ENCODE data around the gene MPG. TPM values are rescaled to one million over a fixed set of nuclear protein-coding genes. Genes with fewer than 3 reads are reported as not detected.

Gene MPG
- total and polyA plus RNA-seq, 2 donors from 2014 or later = 40.8 to 54.3 TPM

GRCh38 chr16:89391-90302 is 11.6 kb downstream of the MPG start:
- H3K9me3 ChIP-seq (ENCODE audit: control insufficient read depth in 2 of 3, insufficient read depth in 1 of 3, low read length in 3 of 3) = no peaks in the 10 kb centered on the region
- no peak for FAIRE-seq
- H3K36me3 ChIP-seq (ENCODE audit: control insufficient read depth in 2 of 3, insufficient read depth in 3 of 3, low read length in 3 of 3) = peaks cover 0 to 23% (median 6%) of the 10 kb centered on the region in 3 donors
- intact Hi-C loops (cut with DNase I) = no loop called here
- no peak for TF ChIP-seq CTCF (IDR thresholded peaks at IDR 0.05; ENCODE audit: borderline replicate concordance, extremely low read depth, insufficient read depth)
- H3K4me1 ChIP-seq (ENCODE audit: control insufficient read depth in 2 of 3, insufficient read depth in 2 of 3, low read depth in 1 of 3, low read length in 3 of 3) = peaks cover 0 to 9% (median 0%) of the 10 kb centered on the region in 3 donors
- no peak overlapping the region for H3K27ac ChIP-seq (ENCODE audit: low read depth in 2 of 2, low read length in 2 of 2)
- H3K27me3 ChIP-seq (ENCODE audit: control insufficient read depth, insufficient read depth, low read length) = no peaks in the 10 kb centered on the region
- peak in 1 of 5 donors; percentile 66 for DNase-seq
- no peak overlapping the region for H3K9ac ChIP-seq (ENCODE audit: low read length in 3 of 3)
- H3K4me3 ChIP-seq (ENCODE audit: low read length in 3 of 3) = no peak overlapping the region

GRCh38 chr16:91484-91883 is 13.5 kb downstream of the MPG start:
- H3K9ac ChIP-seq (ENCODE audit: low read length in 3 of 3) = no peak overlapping the region
- DNase-seq (no peak), FAIRE-seq (no peak)
- no peak overlapping the region for H3K4me3 ChIP-seq (ENCODE audit: low read length in 3 of 3)
- intact Hi-C loops (cut with DNase I) = no loop called here
- no peaks in the 10 kb centered on the region for H3K9me3 ChIP-seq (ENCODE audit: control insufficient read depth in 2 of 3, insufficient read depth in 1 of 3, low read length in 3 of 3)
- peaks cover 0 to 2% (median 0%) of the 10 kb centered on the region in 3 donors for H3K4me1 ChIP-seq (ENCODE audit: control insufficient read depth in 2 of 3, insufficient read depth in 2 of 3, low read depth in 1 of 3, low read length in 3 of 3)
- TF ChIP-seq CTCF (IDR thresholded peaks at IDR 0.05; ENCODE audit: borderline replicate concordance, extremely low read depth, insufficient read depth) = no peak
- H3K27ac ChIP-seq (ENCODE audit: low read depth in 2 of 2, low read length in 2 of 2) = no peak overlapping the region
- no peaks in the 10 kb centered on the region for H3K27me3 ChIP-seq (ENCODE audit: control insufficient read depth, insufficient read depth, low read length)
- peaks cover 2 to 15% (median 9%) of the 10 kb centered on the region in 3 donors for H3K36me3 ChIP-seq (ENCODE audit: control insufficient read depth in 2 of 3, insufficient read depth in 3 of 3, low read length in 3 of 3)

- DNase-seq (no peak), FAIRE-seq (no peak)
- intact Hi-C loops (cut with DNase I) = no loop called here
- peaks cover 2 to 15% (median 9%) of the 10 kb centered on the region in 3 donors for H3K36me3 ChIP-seq (ENCODE audit: control insufficient read depth in 2 of 3, insufficient read depth in 3 of 3, low read length in 3 of 3)
- H3K9ac ChIP-seq (ENCODE audit: low read length in 3 of 3) = no peak overlapping the region
- TF ChIP-seq CTCF (IDR thresholded peaks at IDR 0.05; ENCODE audit: borderline replicate concordance, extremely low read depth, insufficient read depth) = no peak
- no peaks in the 10 kb centered on the region for H3K27me3 ChIP-seq (ENCODE audit: control insufficient read depth, insufficient read depth, low read length)
- no peaks in the 10 kb centered on the region for H3K9me3 ChIP-seq (ENCODE audit: control insufficient read depth in 2 of 3, insufficient read depth in 1 of 3, low read length in 3 of 3)
- H3K4me1 ChIP-seq (ENCODE audit: control insufficient read depth in 2 of 3, insufficient read depth in 2 of 3, low read depth in 1 of 3, low read length in 3 of 3) = peaks cover 0 to 2% (median 0%) of the 10 kb centered on the region in 3 donors
- H3K27ac ChIP-seq (ENCODE audit: low read depth in 2 of 2, low read length in 2 of 2) = no peak overlapping the region
- H3K4me3 ChIP-seq (ENCODE audit: low read length in 3 of 3) = no peak overlapping the region
Observed at GRCh38 chr16:92431-93339, 14.7 kb downstream of the MPG start.
